ENCODE data around the gene MACROD2.

The MACROD2 gene

GRCh38 chr20:15623215-15623614 lies 1627.9 kb downstream of the MACROD2 start:
- no peak for FAIRE-seq

- no peak for FAIRE-seq
Observed at GRCh38 chr20:15625981-15626380, 1630.7 kb downstream of the MACROD2 start.

- FAIRE-seq, result no peak
Observed at GRCh38 chr20:15627089-15627488, 1631.8 kb downstream of the MACROD2 start.

- no peak for FAIRE-seq
Observed at GRCh38 chr20:15627501-15627903, 1632.2 kb downstream of the MACROD2 start.

- FAIRE-seq, result no peak
Observed at GRCh38 chr20:15628851-15629353, 1633.6 kb downstream of the MACROD2 start.

- no peak for FAIRE-seq
Observed at GRCh38 chr20:15630360-15630759, 1635.0 kb downstream of the MACROD2 start.

GRCh38 chr20:15632680-15633079 lies 1637.4 kb downstream of the MACROD2 start:
- FAIRE-seq, result no peak

GRCh38 chr20:15634102-15634501 lies 1638.8 kb downstream of the MACROD2 start:
- FAIRE-seq, result no peak

- no peak for FAIRE-seq
Observed at GRCh38 chr20:15637546-15637945, 1642.2 kb downstream of the MACROD2 start.

GRCh38 chr20:15637950-15638754 lies 1642.8 kb downstream of the MACROD2 start:
- FAIRE-seq, result no peak

- no peak for FAIRE-seq
Observed at GRCh38 chr20:15638816-15639215, 1643.5 kb downstream of the MACROD2 start.

GRCh38 chr20:15639839-15640238 lies 1644.5 kb downstream of the MACROD2 start:
- no peak for FAIRE-seq

GRCh38 chr20:15642109-15642508 lies 1646.8 kb downstream of the MACROD2 start:
- no peak for FAIRE-seq

GRCh38 chr20:15642676-15643075 lies 1647.4 kb downstream of the MACROD2 start:
- FAIRE-seq, result no peak

GRCh38 chr20:15643713-15644112 lies 1648.4 kb downstream of the MACROD2 start:
- no peak for FAIRE-seq

GRCh38 chr20:15645816-15646215 lies 1650.5 kb downstream of the MACROD2 start:
- FAIRE-seq, result no peak

GRCh38 chr20:15653396-15654207 lies 1658.3 kb downstream of the MACROD2 start:
- FAIRE-seq, result no peak

- FAIRE-seq, result no peak
Observed at GRCh38 chr20:15654208-15654649, 1658.9 kb downstream of the MACROD2 start.

GRCh38 chr20:15655295-15655874 lies 1660.1 kb downstream of the MACROD2 start:
- FAIRE-seq, result no peak

- no peak for FAIRE-seq
Observed at GRCh38 chr20:15656124-15656523, 1660.8 kb downstream of the MACROD2 start.

- FAIRE-seq, result no peak
Observed at GRCh38 chr20:15658295-15658694, 1663.0 kb downstream of the MACROD2 start.

- no peak for FAIRE-seq
Observed at GRCh38 chr20:15673206-15673605, 1677.9 kb downstream of the MACROD2 start.

Data from TTC549 (cell line).